ENCODE measurements around the gene MED25.

DNA sequence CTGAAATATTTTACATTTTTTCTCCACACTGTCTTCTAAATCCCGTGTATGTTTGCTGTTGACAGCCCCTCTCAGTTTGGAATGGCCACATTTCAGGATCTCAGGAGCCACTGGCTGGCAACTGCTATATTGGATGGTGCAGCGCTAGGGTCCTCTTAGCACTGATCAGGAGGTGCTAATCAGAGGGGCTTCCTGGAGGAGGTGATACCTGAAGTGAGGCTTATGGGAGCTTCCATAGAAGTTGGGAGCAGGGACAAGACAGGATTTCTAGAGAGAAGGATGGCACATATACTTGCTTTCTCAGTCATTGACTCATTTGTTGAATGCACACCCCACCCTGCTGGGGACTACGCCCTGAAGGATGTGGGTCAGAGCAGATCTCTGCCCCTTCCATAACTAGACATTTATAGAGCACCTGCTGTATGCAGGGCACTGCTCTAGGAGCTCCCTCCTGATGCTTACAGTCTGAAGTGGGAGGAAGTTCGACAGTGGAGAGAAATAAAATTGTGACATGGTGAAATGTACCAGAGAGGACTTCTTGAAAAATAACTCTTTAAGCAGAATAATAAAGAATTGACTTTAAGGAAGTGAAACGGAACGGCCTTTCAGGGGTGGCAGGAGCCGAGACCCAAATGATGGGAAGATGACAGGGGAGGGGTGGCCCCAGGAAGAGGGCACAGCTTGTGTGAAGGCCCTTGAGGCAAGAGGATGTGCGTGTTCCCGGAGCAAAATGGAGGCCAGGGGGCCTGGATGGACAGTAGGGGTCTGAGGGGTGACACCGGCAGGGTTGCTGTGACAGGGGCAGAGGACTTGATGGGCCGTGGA is 38.1 kb upstream of the MED25 start:
- TF ChIP-seq CHD2 (IDR thresholded peaks at IDR 0.05; ENCODE audit: low read length, partially characterized antibody), result no peak
- TF ChIP-seq, protein P1, sequence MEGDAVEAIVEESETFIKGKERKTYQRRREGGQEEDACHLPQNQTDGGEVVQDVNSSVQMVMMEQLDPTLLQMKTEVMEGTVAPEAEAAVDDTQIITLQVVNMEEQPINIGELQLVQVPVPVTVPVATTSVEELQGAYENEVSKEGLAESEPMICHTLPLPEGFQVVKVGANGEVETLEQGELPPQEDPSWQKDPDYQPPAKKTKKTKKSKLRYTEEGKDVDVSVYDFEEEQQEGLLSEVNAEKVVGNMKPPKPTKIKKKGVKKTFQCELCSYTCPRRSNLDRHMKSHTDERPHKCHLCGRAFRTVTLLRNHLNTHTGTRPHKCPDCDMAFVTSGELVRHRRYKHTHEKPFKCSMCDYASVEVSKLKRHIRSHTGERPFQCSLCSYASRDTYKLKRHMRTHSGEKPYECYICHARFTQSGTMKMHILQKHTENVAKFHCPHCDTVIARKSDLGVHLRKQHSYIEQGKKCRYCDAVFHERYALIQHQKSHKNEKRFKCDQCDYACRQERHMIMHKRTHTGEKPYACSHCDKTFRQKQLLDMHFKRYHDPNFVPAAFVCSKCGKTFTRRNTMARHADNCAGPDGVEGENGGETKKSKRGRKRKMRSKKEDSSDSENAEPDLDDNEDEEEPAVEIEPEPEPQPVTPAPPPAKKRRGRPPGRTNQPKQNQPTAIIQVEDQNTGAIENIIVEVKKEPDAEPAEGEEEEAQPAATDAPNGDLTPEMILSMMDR (IDR thresholded peaks at IDR 0.05), result no peak
- TF ChIP-seq TCF12 (IDR thresholded peaks at IDR 0.05), result no peak
- TF ChIP-seq RAD21 (IDR thresholded peaks at IDR 0.05; ENCODE audit: low read length), result no peak
- TF ChIP-seq RFX5 (IDR thresholded peaks at IDR 0.05; ENCODE audit: low read length), result no peak
- TF ChIP-seq YY1 (IDR thresholded peaks at IDR 0.05; ENCODE audit: low read depth), result no peak
- TF ChIP-seq SIN3A (IDR thresholded peaks at IDR 0.05; ENCODE audit: borderline replicate concordance, low read depth, low read length), result no peak
- no peak for TF ChIP-seq EP300 (IDR thresholded peaks at IDR 0.05; ENCODE audit: borderline replicate concordance in 1 of 2, low read depth in 1 of 2, low read length in 1 of 2)
- TF ChIP-seq TEAD4 (IDR thresholded peaks at IDR 0.05; ENCODE audit: borderline replicate concordance, insufficient read depth), result no peak
- TF ChIP-seq, protein P2, sequence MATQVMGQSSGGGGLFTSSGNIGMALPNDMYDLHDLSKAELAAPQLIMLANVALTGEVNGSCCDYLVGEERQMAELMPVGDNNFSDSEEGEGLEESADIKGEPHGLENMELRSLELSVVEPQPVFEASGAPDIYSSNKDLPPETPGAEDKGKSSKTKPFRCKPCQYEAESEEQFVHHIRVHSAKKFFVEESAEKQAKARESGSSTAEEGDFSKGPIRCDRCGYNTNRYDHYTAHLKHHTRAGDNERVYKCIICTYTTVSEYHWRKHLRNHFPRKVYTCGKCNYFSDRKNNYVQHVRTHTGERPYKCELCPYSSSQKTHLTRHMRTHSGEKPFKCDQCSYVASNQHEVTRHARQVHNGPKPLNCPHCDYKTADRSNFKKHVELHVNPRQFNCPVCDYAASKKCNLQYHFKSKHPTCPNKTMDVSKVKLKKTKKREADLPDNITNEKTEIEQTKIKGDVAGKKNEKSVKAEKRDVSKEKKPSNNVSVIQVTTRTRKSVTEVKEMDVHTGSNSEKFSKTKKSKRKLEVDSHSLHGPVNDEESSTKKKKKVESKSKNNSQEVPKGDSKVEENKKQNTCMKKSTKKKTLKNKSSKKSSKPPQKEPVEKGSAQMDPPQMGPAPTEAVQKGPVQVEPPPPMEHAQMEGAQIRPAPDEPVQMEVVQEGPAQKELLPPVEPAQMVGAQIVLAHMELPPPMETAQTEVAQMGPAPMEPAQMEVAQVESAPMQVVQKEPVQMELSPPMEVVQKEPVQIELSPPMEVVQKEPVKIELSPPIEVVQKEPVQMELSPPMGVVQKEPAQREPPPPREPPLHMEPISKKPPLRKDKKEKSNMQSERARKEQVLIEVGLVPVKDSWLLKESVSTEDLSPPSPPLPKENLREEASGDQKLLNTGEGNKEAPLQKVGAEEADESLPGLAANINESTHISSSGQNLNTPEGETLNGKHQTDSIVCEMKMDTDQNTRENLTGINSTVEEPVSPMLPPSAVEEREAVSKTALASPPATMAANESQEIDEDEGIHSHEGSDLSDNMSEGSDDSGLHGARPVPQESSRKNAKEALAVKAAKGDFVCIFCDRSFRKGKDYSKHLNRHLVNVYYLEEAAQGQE (IDR thresholded peaks at IDR 0.05; ENCODE audit: low read depth, low read length), result no peak
- no peak for TF ChIP-seq TAF1 (IDR thresholded peaks at IDR 0.05; ENCODE audit: borderline replicate concordance, low read depth, low read length)
- no peak for TF ChIP-seq POLR2AphosphoS5 (IDR thresholded peaks at IDR 0.05; ENCODE audit: low read depth, low read length)
- TF ChIP-seq, protein P3, sequence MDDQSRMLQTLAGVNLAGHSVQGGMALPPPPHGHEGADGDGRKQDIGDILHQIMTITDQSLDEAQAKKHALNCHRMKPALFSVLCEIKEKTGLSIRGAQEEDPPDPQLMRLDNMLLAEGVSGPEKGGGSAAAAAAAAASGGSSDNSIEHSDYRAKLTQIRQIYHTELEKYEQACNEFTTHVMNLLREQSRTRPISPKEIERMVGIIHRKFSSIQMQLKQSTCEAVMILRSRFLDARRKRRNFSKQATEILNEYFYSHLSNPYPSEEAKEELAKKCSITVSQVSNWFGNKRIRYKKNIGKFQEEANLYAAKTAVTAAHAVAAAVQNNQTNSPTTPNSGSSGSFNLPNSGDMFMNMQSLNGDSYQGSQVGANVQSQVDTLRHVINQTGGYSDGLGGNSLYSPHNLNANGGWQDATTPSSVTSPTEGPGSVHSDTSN (IDR thresholded peaks at IDR 0.05), result no peak
- TF ChIP-seq, protein P4, sequence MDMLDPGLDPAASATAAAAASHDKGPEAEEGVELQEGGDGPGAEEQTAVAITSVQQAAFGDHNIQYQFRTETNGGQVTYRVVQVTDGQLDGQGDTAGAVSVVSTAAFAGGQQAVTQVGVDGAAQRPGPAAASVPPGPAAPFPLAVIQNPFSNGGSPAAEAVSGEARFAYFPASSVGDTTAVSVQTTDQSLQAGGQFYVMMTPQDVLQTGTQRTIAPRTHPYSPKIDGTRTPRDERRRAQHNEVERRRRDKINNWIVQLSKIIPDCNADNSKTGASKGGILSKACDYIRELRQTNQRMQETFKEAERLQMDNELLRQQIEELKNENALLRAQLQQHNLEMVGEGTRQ (IDR thresholded peaks at IDR 0.05; ENCODE audit: borderline replicate concordance, low read depth, low read length), result no peak
